GM21423 (cell line): ENCODE data around the gene CNNM1.

Experiments
- ATAC-seq: cut with Tn5 transposase; IDR thresholded peaks from one replicate; pipeline ENCODE4 v1.9.1; 2021; ENCODE audit warnings: mild to moderate bottlenecking, moderate library complexity; ENCODE audit not compliant: unreplicated experiment

Gene CNNM1

GRCh38 chr10:99369551-99369950 lies 40.4 kb downstream of the CNNM1 start:
- no peak for ATAC-seq

GRCh38 chr10:99370993-99371392 lies 41.8 kb downstream of the CNNM1 start:
- ATAC-seq = peak; percentile 80

- no peak for ATAC-seq
Measured at GRCh38 chr10:99372546-99373271, 43.6 kb downstream of the CNNM1 start.

DNA sequence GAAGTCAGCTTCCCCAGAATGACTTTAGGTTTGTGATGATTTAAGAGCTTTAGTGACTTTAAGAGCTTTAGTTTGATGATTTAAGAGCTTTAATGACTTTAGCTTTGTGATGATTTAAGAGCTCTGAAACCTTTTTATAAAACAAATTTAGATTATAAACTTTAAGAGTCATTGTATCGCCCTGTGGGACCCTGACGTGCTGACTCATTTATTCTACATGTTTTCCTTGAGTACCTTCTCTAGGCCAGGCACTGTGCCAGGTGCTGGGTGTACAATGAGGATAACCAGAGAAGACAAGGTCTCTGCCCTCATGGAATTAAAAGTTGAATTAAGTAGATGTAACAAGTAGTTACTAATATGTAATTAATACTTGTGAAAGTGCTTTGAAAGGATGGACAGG lies 45.4 kb downstream of the CNNM1 start:
- no peak for ATAC-seq

- no peak for ATAC-seq
Measured at GRCh38 chr10:99374972-99375371, 45.8 kb downstream of the CNNM1 start.

DNA sequence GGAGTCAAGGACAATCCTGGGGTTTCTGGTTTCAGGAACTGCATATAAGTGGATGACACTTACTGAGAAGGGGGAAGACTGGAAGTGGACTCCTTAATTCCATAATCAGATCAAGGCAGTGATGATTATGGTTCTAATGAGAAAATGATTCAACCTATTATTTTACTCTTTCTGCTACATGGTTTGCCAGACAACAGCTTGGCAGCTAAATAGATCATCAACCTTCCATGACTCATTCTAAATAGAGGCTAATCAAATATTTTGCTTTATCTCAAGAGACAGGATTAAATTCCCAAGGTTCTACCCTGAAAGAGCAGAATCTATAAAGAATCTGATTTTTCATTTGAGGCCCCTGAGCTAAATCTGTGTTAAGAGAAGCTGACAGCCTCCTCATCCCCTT lies 46.3 kb downstream of the CNNM1 start:
- no peak for ATAC-seq

DNA sequence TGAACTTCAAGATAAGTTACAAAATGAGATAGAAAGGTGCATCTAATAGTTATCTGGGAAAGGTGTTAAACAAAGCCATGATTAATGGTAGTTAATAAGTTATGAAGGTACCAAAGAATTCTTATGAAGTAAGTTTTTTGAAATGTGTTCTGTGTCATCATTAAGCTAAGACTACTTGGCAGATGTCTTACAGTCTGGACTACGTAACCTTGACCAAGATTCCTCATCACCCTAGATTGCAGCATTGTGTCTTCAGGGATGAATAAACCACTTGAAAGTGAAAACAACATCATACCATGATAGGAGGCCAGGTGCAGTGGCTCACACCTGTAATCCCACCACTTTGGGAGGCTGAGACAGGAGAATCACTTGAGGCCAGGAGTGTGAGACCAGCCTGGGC lies 53.0 kb downstream of the CNNM1 start:
- no peak for ATAC-seq

DNA sequence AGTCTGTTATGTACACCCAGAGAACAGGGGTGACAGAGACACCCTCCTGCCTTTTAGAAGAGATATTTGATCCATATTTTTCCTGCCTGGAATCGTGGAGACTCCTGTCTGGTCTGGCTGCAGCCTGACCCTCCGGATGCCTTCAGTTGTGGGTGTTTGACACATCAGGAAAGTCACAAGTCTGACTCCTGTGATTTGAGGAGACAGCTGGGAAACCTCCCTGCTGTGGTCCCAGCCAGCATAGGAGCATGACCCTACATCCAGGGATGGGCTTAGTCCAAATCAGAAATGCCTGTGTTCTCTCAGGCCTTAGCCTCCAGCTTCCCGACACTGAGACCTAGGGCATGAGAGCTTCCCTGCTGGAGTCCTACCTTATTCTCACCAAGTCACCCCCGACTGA lies 57.9 kb downstream of the CNNM1 start:
- ATAC-seq = no peak

GRCh38 chr10:99387541-99387940 lies 58.4 kb downstream of the CNNM1 start:
- ATAC-seq = no peak

- no peak for ATAC-seq
Measured at GRCh38 chr10:99389729-99390480, 60.7 kb downstream of the CNNM1 start.

DNA sequence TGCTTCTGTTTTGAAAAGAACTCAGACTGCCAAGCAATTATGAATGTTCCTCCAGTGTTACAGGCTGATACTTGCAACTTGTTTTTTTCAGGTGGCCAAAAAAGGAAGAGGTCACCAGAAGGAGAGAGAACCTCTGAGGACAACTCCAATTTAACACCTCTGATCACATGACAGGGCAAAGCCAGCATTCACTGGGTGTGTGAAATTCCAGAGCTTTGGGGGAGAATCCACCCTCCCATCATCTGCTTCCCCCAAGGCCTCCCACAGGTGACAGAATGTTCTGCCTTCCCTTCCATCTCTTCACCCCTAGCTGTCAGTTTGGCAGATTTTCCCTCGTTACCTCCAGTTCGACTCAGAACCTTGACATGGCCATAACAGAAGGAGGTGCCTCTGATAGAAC lies 62.2 kb downstream of the CNNM1 start:
- ATAC-seq = no peak

- no peak for ATAC-seq
Measured at GRCh38 chr10:99393036-99393435, 63.9 kb downstream of the CNNM1 start.

- ATAC-seq = no peak
Measured at GRCh38 chr10:99393683-99394082, 64.5 kb downstream of the CNNM1 start.

DNA sequence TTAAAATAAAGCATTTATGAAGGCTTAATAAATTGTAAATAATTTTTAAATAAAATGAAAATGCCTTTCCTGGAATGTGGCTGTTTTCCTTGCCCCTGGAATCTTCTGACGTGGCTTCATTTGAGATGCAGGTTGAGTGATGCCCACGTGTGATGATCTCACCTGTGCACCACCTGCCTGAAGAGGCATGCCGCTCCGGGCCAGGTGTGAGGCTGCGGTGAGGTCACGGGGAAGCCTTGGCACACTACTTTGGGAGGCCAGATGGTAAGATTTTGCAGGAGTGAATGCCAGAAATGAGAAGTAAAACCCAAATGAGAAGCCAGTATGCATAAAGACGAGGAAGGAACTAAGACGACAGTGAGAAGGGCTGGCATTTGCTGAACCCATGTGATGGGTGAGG lies 65.1 kb downstream of the CNNM1 start:
- ATAC-seq = no peak

DNA sequence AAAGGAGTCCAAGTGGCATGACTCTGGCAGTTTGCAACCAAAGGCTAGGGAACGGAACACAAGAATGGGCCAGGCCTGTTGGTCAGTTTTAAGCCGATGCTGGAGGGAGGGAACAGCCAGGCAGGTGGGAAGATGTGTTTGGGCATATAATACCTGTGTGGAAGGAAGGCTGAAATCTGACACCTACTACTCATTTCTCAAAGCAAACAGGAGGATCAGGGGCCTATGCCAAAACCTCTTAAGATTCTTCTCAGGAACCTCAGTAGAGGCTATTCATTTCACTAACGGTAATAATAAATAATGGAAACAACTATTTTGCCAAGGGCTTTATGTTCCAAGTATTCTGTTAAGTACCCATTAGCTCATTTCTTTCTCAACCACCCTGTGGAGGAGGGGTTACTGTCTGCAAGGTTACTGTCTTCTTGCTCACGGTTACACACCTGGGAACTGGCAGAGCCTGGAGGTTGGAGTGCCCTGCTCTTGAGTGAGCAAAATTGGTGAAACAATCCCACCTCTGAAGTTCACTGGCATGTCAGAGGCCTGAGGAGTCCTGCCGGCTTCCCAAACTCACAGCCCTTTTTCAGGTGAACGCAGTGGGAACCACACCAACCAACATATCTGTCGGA lies 65.7 kb downstream of the CNNM1 start:
- no peak for ATAC-seq

DNA sequence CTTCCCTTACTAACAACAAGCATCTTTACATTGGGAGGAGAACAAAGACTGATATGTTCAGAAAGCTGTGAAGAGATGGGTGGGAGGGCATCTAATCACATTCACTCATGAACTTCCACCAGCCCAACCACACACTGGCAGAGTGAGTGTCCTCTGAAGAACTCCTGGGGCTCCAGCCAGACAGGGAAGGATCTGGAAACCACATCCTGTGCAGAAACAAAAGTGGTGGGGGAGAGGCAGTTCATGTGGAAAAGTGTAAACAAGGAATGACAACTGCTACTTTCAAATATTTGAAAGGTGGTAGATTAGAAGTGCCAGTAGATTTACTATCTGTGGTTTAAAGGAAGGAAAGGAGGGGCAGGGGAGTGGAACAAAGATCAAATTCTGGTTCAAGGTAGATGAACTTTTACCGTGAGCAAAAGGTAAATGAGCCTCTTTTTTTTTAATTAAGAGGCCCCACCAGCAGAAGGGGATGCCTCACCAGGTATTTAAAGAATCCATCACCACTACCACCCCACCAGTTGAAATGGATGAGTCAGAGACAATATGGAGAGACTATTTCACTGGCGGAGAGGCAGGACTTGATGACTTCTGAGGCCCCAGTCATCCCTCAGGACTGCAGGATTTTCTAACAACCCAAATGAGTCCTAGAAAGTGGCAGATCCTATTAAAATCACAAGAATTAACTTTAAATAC lies 66.7 kb downstream of the CNNM1 start:
- ATAC-seq = no peak

DNA sequence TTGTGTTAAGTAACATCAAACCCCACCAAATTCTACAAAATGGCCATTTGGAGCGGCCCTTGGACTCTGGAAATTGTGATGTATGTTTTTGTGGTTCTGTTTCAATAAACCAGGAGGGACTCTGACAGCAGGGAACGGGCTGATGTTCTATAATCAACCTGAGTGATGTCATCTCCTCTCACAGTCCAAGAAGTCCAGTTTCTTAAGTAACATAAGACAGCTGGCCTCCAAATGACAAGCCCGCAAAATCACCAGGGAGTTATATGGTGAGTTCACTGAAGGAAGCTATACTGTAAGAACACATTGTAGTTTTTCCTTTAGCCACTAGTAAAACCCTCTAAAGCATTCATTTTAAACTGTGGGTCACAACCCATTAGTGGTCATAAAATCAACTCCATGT lies 67.3 kb downstream of the CNNM1 start:
- ATAC-seq = no peak

GRCh38 chr10:99399664-99400063 lies 70.5 kb downstream of the CNNM1 start:
- ATAC-seq = no peak

DNA sequence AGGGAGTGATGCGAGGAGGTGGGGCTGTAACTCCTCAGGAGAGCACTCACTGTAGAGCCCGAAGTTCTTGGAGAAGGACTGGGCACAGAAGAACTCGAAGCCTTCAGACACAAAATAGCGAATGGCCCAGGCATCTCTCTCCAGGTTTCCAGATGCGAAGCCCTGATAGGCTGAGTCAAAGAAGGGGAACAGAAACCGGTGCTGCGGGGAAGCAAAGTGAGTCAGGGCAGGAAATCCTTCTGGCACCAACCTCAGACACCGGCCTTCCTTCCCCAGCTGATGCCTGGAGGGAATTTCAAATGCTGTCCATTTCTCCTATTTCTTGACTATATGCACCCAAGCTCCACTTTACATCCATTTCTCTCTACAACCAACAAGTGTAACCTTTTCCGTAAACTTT lies 74.5 kb downstream of the CNNM1 start:
- no peak for ATAC-seq

- ATAC-seq = no peak
Measured at GRCh38 chr10:99406149-99406548, 77.0 kb downstream of the CNNM1 start.

DNA sequence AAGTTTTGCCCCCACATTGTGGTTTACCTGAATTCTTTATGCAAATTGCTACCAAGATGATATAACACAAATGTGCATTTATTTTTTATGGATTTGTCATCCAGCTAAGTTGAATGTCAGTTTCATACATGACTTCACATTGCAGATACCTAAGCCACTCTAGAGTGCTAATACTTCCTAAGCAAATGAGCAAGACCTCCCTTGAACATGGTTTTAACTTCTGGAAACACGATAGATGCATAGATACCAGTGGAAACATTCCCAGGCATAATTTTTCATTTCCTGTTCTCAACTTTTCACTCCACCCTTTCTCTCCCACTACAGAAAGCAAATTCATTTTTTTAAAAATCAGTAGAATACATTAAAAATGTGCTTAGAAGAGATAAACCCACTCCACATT lies 81.0 kb downstream of the CNNM1 start:
- ATAC-seq = no peak

DNA sequence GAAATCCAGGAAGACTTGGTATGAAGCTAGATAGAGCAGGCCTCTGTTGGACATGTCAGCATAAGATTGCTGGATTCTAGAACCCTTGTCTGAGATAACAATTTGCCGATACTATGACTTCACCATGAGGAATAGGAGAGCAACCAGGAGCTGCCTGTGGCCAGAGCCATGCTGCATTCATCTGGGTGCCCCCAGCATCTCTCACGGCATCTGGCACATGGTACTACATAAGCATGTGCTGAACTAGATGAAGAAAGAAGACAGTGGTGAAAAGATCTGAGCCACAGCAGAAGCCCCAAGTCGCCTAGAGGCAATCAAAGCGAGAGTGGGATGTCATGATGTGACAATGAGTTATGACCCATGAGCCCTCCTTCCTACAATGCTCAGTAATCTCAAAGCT lies 81.7 kb downstream of the CNNM1 start:
- ATAC-seq = no peak
